Measurements from ENCODE around the gene MECP2.
A peak's percentile ranks its signal among the peaks of the same experiment; 100 is the strongest.

The MECP2 gene

DNA sequence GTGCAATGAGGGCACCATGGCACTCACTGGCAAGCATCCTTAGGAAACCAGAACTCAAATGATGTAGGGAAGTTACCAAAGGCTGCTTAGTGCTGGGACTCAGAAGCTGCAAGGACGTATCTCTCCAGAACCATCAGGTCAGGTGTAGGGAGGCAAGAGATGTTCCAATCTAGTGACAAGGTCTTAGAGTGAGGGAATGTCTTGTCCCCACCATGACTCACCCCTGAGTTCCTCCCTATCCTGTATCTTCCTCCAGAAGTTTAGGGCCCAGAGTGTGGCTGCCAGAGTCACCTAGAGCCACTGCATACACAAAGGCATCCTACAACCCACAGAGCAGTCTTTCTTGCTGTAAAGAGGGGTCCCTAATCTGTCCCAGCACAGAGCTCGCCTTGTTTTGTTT, 63.7 kb downstream of the MECP2 start:
- DNase-seq (ENCODE audit: low read depth) = no peak

GRCh38 chrX:154032653-154033052, 64.9 kb downstream of the MECP2 start:
- DNase-seq (ENCODE audit: low read depth) = no peak

GRCh38 chrX:154032160-154032559, 65.4 kb downstream of the MECP2 start:
- no peak for DNase-seq (ENCODE audit: low read depth)

DNA sequence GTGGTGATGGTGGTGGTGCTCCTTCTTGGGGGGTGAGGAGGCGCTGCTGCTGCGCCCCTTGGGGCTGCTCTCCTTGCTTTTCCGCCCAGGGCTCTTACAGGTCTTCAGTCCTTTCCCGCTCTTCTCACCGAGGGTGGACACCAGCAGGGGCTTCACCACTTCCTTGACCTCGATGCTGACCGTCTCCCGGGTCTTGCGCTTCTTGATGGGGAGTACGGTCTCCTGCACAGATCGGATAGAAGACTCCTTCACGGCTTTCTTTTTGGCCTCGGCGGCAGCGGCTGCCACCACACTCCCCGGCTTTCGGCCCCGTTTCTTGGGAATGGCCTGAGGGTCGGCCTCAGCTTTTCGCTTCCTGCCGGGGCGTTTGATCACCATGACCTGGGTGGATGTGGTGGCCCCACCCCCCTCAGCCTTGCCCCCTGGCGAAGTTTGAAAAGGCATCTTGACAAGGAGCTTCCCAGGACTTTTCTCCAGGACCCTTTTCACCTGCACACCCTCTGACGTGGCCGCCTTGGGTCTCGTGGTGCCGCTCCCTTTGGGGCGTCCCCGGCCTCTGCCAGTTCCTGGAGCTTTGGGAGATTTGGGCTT, 66.7 kb downstream of the MECP2 start:
- DNase-seq (ENCODE audit: low read depth) = no peak

GRCh38 chrX:154030266-154030665, 67.3 kb downstream of the MECP2 start:
- no peak for DNase-seq (ENCODE audit: low read depth)

GRCh38 chrX:154029439-154029838, 68.1 kb downstream of the MECP2 start:
- no peak for DNase-seq (ENCODE audit: low read depth)

GRCh38 chrX:154028502-154029184, 68.9 kb downstream of the MECP2 start:
- no peak for DNase-seq (ENCODE audit: low read depth)

- DNase-seq (ENCODE audit: low read depth) = no peak
Observed at GRCh38 chrX:154027986-154028385, 69.5 kb downstream of the MECP2 start.

DNA sequence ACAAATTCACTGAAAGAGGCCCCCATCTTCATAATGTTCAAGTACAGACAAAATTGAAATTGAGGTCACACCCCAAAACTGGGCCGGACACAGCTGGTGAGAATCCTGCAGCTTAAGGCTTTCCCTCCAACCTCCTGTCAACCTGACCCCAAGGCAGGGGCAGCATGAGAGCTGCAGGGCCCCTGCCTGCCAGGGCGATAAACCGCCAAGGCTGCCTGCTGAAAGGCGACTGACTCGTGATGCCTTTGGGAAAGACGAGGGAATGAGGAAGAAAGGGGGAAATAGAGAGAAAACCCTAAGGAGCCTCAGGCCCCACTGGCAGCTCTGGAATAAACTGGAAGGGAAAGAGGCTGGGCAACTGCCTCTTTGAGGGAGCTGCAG, 70.5 kb downstream of the MECP2 start:
- no peak for DNase-seq (ENCODE audit: low read depth)

GRCh38 chrX:154026136-154027021, 71.1 kb downstream of the MECP2 start:
- no peak for DNase-seq (ENCODE audit: low read depth)

- DNase-seq (ENCODE audit: low read depth) = no peak
Observed at GRCh38 chrX:154025230-154025629, 72.3 kb downstream of the MECP2 start.

- no peak for DNase-seq (ENCODE audit: low read depth)
Observed at GRCh38 chrX:154024271-154024670, 73.2 kb downstream of the MECP2 start.

- no peak for DNase-seq (ENCODE audit: low read depth)
Observed at GRCh38 chrX:154023276-154024000, 74.1 kb downstream of the MECP2 start.

GRCh38 chrX:154022108-154022507, 75.4 kb downstream of the MECP2 start:
- DNase-seq (ENCODE audit: low read depth) = no peak

DNA sequence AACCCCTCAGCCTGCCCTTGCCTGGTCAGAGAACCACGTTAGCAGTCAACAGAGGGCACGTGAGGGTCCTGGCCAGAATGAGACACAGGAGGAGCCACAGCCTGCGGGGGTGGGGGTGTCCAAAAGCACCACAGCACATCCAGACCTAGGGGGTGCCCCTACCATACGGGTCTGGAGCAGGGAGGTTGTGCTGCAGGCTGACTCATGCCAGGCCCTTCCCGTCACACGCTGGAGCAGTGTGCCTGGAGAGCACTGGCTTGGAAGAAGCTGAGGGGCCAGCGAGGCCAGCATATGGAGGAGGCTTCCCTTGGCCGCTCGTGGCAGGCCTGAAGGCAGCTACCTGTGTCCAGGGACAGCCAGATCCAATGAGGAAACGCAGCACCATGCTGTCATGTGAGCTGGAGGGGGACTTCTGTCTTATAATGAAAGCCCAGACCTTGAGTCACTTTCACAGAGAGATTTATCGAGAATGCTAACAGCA, 76.3 kb downstream of the MECP2 start:
- DNase-seq (ENCODE audit: low read depth) = peak; percentile 66

- DNase-seq (ENCODE audit: low read depth) = no peak
Observed at GRCh38 chrX:154020536-154021115, 76.9 kb downstream of the MECP2 start.

GRCh38 chrX:154019633-154020528, 77.6 kb downstream of the MECP2 start, which contains the start of gene IRAK1:
Gene IRAK1, minus strand, starts transcription at chrX:154019902. Its CDS starts 90 bp downstream, at chrX:154019812.
- DNase-seq (ENCODE audit: low read depth) = peak; percentile 48

DNA sequence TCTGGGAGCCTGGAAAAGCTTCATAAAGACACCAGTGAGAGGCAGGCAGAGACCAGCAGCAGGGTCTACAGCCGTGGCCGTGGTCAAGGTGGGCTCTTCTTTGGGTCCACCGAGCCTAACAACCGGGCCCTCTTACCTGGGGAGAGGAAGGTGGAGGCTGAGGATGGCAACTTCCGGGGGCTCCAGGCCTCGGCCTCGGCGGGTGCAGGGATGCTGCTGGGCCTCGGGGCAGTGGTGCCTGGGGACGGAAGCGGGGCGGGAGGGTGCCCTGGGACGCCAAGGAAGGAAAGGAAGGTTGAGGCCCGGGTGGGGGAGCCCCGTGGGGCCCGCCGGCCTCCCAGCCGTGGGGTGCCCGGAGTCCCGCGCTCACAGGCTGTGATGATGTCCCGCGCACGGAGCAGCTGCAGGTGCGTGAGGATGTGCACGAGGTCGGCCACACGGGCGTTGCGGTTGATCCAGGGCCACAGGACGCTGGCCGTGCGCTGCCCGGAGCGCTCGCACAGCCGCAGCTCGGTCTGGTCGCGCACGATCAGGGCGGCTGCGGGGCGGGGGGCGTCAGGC, 78.4 kb downstream of the MECP2 start:
- no peak for DNase-seq (ENCODE audit: low read depth)

DNA sequence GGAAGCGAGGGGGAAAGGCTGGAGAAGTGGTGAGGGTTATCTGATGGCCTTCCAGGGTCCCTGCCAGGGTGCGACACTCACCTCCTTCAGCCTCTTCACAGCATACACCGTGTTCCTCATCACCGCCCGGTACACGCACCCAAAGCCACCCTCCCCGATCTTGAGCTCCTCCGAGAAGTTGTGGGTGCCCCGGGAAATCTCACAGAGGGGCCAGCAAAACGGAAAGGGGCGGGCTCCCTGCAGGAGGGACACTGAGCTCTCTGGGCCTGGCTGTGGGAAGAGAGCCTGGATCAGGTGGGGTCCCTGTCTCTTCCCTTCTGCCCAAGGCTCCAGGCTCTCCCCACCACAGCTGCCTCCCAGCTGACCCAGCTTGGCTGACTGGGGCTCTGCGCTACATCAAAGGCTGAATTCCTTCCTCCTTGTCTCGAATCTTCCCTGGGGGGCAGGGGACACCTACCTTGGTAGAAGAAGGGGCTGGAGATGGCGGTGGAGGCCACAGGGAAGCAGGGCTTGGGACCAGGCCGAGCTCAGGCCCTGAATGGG, 78.9 kb downstream of the MECP2 start:
- no peak for DNase-seq (ENCODE audit: low read depth)
